Loucy (cell line): ENCODE measurements around the gene GRAMD4.

Experiments
- H2AFZ ChIP-seq: fragments of 200-600 bp; sonication (generic); 2 replicates; pipeline ENCODE4 v1.6.0; 2016; ENCODE audit warnings: antibody characterized with exemption, mild to moderate bottlenecking, low read length, moderate library complexity
- H3F3A ChIP-seq: fragments of 200-600 bp; 2 replicates; pipeline ENCODE4 v1.6.0; 2016; ENCODE audit warnings: antibody characterized with exemption, low read depth, mild to moderate bottlenecking
- H3K27me3 ChIP-seq: fragments of 200-600 bp; sonication (generic); 2 replicates; pipeline ENCODE4 v1.6.1; 2014; ENCODE audit warnings: low read length, mild to moderate bottlenecking; ENCODE audit not compliant: insufficient read depth, poor library complexity, severe bottlenecking
- H3K36me3 ChIP-seq: fragments of 200-600 bp; sonication (generic); 2 replicates; pipeline ENCODE4 v1.6.1; 2016; ENCODE audit warnings: low read length; ENCODE audit not compliant: insufficient read depth
- H3K4me1 ChIP-seq: fragments of 200-600 bp; sonication (generic); 2 replicates; pipeline ENCODE4 v1.5.1; 2014; ENCODE audit warnings: low read length, mild to moderate bottlenecking; ENCODE audit not compliant: insufficient read depth, poor library complexity, severe bottlenecking
- H3K4me2 ChIP-seq: fragments of 200-600 bp; sonication (generic); 2 replicates; pipeline ENCODE4 v1.6.0; 2014; ENCODE audit warnings: antibody characterized with exemption, low read length, low read depth, mild to moderate bottlenecking; ENCODE audit not compliant: poor library complexity, severe bottlenecking
- H3K4me3 ChIP-seq: fragments of 200-600 bp; sonication (generic); 2 replicates; pipeline ENCODE4 v1.5.1; 2014; ENCODE audit warnings: low read length, mild to moderate bottlenecking, mixed read lengths; ENCODE audit not compliant: poor library complexity, severe bottlenecking
- H3K79me2 ChIP-seq: fragments of 200-600 bp; sonication (generic); 2 replicates; pipeline ENCODE4 v1.6.1; 2014; ENCODE audit warnings: low read length; ENCODE audit not compliant: insufficient read depth
- H3K9ac ChIP-seq: fragments of 200-600 bp; sonication (generic); 2 replicates; pipeline ENCODE4 v1.6.0; 2014; ENCODE audit warnings: mild to moderate bottlenecking, low read depth, low read length, moderate library complexity; ENCODE audit not compliant: poor library complexity, severe bottlenecking
- H3K9me2 ChIP-seq: fragments of 200-600 bp; sonication (generic); replicated peaks from 2 replicates; pipeline ENCODE4 v1.6.1; 2016; ENCODE audit warnings: low read depth, low read length, mixed read lengths
- H3K9me3 ChIP-seq: fragments of 200-600 bp; sonication (generic); 2 replicates; pipeline ENCODE4 v1.6.1; 2014; ENCODE audit warnings: mild to moderate bottlenecking, antibody characterized with exemption, low read length, low read depth; ENCODE audit not compliant: insufficient read depth
- H4K20me1 ChIP-seq: fragments of 200-600 bp; sonication (generic); 2 replicates; pipeline ENCODE4 v1.6.0; 2014; ENCODE audit warnings: antibody characterized with exemption, low read length, mild to moderate bottlenecking; ENCODE audit not compliant: insufficient read depth, poor library complexity, severe bottlenecking
- CTCF ChIP-seq: fragments of 200-600 bp; sonication (generic); conservative IDR thresholded peaks from 2 replicates; pipeline ENCODE4 v1.5.1; 2014; ENCODE audit warnings: mild to moderate bottlenecking, antibody characterized with exemption, low read length
- EZH2phosphoT487 ChIP-seq: fragments of 200-600 bp; IDR thresholded peaks from 2 replicates; pipeline ENCODE4 v1.6.1; 2018; ENCODE audit warnings: antibody characterized with exemption, mild to moderate bottlenecking, moderate library complexity, borderline replicate concordance

Gene GRAMD4

GRCh38 chr22:46586123-46586519 is 34.1 kb upstream of the GRAMD4 start:
- Histone ChIP-seq H3K9ac (no peak overlapping the region), H3K9me2 (no peaks in the 10 kb centered on the region), H3K4me2 (no peak overlapping the region), H3K9me3 (no peaks in the 10 kb centered on the region), H3K36me3 (no peaks in the 10 kb centered on the region), H3K4me3 (no peak overlapping the region), H3F3A (no peaks in the 10 kb centered on the region), H4K20me1 (peaks cover 5% of the 10 kb centered on the region), H3K79me2 (peaks cover 29% of the 10 kb centered on the region; the same call in 1 of the 2 replicates), H3K4me1 (peaks cover 19% of the 10 kb centered on the region), H3K27me3 (no peaks in the 10 kb centered on the region), H2AFZ (no peak overlapping the region)
- TF ChIP-seq EZH2phosphoT487 (no peak), CTCF (no peak)

GRCh38 chr22:46586531-46587011 is 33.6 kb upstream of the GRAMD4 start:
- Histone ChIP-seq H3K4me3 (no peak overlapping the region), H3K36me3 (no peaks in the 10 kb centered on the region), H2AFZ (no peak overlapping the region), H4K20me1 (peaks cover 5% of the 10 kb centered on the region), H3K4me2 (no peak overlapping the region), H3K9me2 (no peaks in the 10 kb centered on the region), H3K27me3 (no peaks in the 10 kb centered on the region), H3K79me2 (peaks cover 25% of the 10 kb centered on the region; the same call in 1 of the 2 replicates), H3F3A (no peaks in the 10 kb centered on the region), H3K9me3 (no peaks in the 10 kb centered on the region), H3K4me1 (peaks cover 15% of the 10 kb centered on the region), H3K9ac (no peak overlapping the region)
- TF ChIP-seq CTCF (no peak), EZH2phosphoT487 (no peak)

GRCh38 chr22:46587061-46587460 is 33.1 kb upstream of the GRAMD4 start:
- H3K4me3 ChIP-seq, result no peak overlapping the region
- no peaks in the 10 kb centered on the region for H3K36me3 ChIP-seq
- no peak overlapping the region for H3K9ac ChIP-seq
- no peaks in the 10 kb centered on the region for H3K9me3 ChIP-seq
- H3K79me2 ChIP-seq, result peaks cover 22% of the 10 kb centered on the region; the same call in 1 of the 2 replicates
- no peaks in the 10 kb centered on the region for H3K27me3 ChIP-seq
- peaks cover under 1% of the 10 kb centered on the region for H4K20me1 ChIP-seq
- no peak overlapping the region for H2AFZ ChIP-seq
- TF ChIP-seq CTCF (no peak), EZH2phosphoT487 (no peak)
- H3K4me1 ChIP-seq, result peaks cover 10% of the 10 kb centered on the region
- H3K4me2 ChIP-seq, result no peak overlapping the region
- H3K9me2 ChIP-seq, result no peaks in the 10 kb centered on the region
- H3F3A ChIP-seq, result no peaks in the 10 kb centered on the region
